HCT116 (cell line): ENCODE measurements around the gene PHF1.
"Not testable (repeated sequence)": the region's sequence is repeated elsewhere in the genome, so short reads cannot be mapped to it uniquely, and the experiment has no call there.

Experiments
- FOSL1 ChIP-seq: IDR thresholded peaks from 2 replicates; pipeline ENCODE4 v1.6.1; 2012; ENCODE audit warnings: low read depth
- POLR2A ChIP-seq: IDR thresholded peaks from 2 replicates; pipeline ENCODE4 v1.7.0; 2011; ENCODE audit warnings: borderline replicate concordance; ENCODE audit not compliant: insufficient read depth, insufficient read length; ENCODE audit errors: extremely low read depth
- SRF ChIP-seq: IDR thresholded peaks from 2 replicates; pipeline ENCODE4 v1.6.1; 2012; ENCODE audit warnings: low read depth
- TF ChIP-seq, protein P1 (sequence below), 3 experiments: fragments of 200-600 bp in 1 of 3; sonication (generic) in 1 of 3; IDR thresholded peaks in 2 of 3; conservative IDR thresholded peaks in 1 of 3; 2 replicates each; pipeline ENCODE4 v1.5.1; 2012 to 2017; ENCODE audit warnings: low read depth in 2 of 3, low read length in 2 of 3, antibody characterized with exemption in 1 of 3, borderline replicate concordance in 1 of 3, control low read depth in 1 of 3, mild to moderate bottlenecking in 1 of 3, mixed read lengths in 1 of 3, mixed run types in 1 of 3, moderate library complexity in 1 of 3; ENCODE audit not compliant: insufficient read depth in 1 of 3

DNA sequence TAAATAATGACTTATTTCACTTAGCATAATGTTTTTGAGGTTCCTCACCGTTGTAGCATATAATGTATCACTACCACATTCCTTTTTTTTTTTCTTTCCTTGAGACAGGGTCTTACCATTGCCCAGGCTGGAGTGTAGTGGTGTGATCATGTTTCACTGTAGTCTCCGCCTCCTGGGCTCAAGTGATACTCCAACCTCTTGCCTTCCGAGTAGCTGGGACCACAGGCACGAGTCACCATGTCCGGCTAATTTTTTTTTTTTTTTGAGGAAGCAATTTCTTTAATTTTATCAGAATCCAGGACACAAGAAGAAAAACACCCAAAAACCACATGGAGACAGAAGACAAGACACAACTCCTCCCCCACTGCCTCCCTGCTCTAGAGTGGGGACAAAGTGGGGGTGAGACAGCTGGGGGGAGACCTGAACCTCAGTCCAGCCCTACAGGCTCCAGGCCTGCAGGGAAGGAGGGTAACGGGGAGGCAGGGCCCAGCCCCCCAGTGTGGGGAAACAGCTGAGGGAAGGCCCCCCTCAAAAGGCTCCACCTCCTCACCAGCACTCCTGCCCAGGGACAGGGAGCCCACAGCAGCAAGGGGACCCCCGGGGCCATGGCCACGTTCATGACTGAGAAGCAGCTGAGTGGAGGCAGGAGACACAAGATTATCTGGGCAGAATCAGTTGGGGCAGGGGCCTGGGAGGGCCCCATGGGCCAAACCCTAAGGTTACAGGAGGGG lies 46.2 kb upstream of the PHF1 start:
- not testable (repeated sequence) for TF ChIP-seq FOSL1, POLR2A, SRF
- TF ChIP-seq, protein P1, sequence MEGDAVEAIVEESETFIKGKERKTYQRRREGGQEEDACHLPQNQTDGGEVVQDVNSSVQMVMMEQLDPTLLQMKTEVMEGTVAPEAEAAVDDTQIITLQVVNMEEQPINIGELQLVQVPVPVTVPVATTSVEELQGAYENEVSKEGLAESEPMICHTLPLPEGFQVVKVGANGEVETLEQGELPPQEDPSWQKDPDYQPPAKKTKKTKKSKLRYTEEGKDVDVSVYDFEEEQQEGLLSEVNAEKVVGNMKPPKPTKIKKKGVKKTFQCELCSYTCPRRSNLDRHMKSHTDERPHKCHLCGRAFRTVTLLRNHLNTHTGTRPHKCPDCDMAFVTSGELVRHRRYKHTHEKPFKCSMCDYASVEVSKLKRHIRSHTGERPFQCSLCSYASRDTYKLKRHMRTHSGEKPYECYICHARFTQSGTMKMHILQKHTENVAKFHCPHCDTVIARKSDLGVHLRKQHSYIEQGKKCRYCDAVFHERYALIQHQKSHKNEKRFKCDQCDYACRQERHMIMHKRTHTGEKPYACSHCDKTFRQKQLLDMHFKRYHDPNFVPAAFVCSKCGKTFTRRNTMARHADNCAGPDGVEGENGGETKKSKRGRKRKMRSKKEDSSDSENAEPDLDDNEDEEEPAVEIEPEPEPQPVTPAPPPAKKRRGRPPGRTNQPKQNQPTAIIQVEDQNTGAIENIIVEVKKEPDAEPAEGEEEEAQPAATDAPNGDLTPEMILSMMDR (IDR thresholded peaks at IDR 0.05 in 2 of 3, conservative IDR thresholded peaks at IDR 0.05 in 1 of 3; ENCODE audit: borderline replicate concordance in 1 of 3, insufficient read depth in 1 of 3, low read depth in 2 of 3, low read length in 2 of 3) = not testable (repeated sequence)
